ENCODE measurements around the gene TLK1.

Gene TLK1

GRCh38 chr2:170997893-170998597, 162.6 kb downstream of the TLK1 start:
- no peak for DNase-seq (ENCODE audit: low read depth)

- no peak for DNase-seq (ENCODE audit: low read depth)
These were observed 164.4 kb downstream of the TLK1 start for GRCh38 chr2:170996316-170996715.

GRCh38 chr2:170991398-170992182, 169.1 kb downstream of the TLK1 start:
- DNase-seq (ENCODE audit: low read depth) = no peak

GRCh38 chr2:170986566-170987258, 174.0 kb downstream of the TLK1 start:
- no peak for DNase-seq (ENCODE audit: low read depth)

GRCh38 chr2:170985407-170985806, 175.3 kb downstream of the TLK1 start:
- DNase-seq (ENCODE audit: low read depth) = no peak

- DNase-seq (ENCODE audit: low read depth) = no peak
These were observed 176.6 kb downstream of the TLK1 start for GRCh38 chr2:170984079-170984478.

- no peak for DNase-seq (ENCODE audit: low read depth)
These were observed 184.8 kb downstream of the TLK1 start for GRCh38 chr2:170975943-170976270.

- DNase-seq (ENCODE audit: low read depth) = no peak
These were observed 185.4 kb downstream of the TLK1 start for GRCh38 chr2:170975127-170975942.

GRCh38 chr2:170974304-170974993, 186.2 kb downstream of the TLK1 start:
- DNase-seq (ENCODE audit: low read depth) = no peak

- DNase-seq (ENCODE audit: low read depth) = peak; percentile 84
These were observed 187.0 kb downstream of the TLK1 start for GRCh38 chr2:170973492-170974303.

- no peak for DNase-seq (ENCODE audit: low read depth)
These were observed 187.5 kb downstream of the TLK1 start for GRCh38 chr2:170973225-170973491.

GRCh38 chr2:170972296-170973224, 188.1 kb downstream of the TLK1 start:
- DNase-seq (ENCODE audit: low read depth) = no peak

- no peak for DNase-seq (ENCODE audit: low read depth)
These were observed 189.6 kb downstream of the TLK1 start for GRCh38 chr2:170971071-170971470.

- DNase-seq (ENCODE audit: low read depth) = no peak
These were observed 190.7 kb downstream of the TLK1 start for GRCh38 chr2:170969872-170970496.

- no peak for DNase-seq (ENCODE audit: low read depth)
These were observed 191.7 kb downstream of the TLK1 start for GRCh38 chr2:170969030-170969429.

- DNase-seq (ENCODE audit: low read depth) = no peak
These were observed 192.3 kb downstream of the TLK1 start for GRCh38 chr2:170968205-170969003.

GRCh38 chr2:170967553-170967952, 193.1 kb downstream of the TLK1 start:
- DNase-seq (ENCODE audit: low read depth) = no peak

- no peak for DNase-seq (ENCODE audit: low read depth)
These were observed 193.9 kb downstream of the TLK1 start for GRCh38 chr2:170966648-170967396.

All from T follicular helper cell (primary cell).